Activated gamma-delta T cell treated with Interleukin-2 at 50 U/mL for 16 hours (primary cell): ENCODE results near the gene ZDHHC12.

ENCODE experiments used
- DNase-seq: peaks from one replicate; pipeline ENCODE4 v3.0.0-alpha.2; 2020

ZDHHC12 gene

DNA sequence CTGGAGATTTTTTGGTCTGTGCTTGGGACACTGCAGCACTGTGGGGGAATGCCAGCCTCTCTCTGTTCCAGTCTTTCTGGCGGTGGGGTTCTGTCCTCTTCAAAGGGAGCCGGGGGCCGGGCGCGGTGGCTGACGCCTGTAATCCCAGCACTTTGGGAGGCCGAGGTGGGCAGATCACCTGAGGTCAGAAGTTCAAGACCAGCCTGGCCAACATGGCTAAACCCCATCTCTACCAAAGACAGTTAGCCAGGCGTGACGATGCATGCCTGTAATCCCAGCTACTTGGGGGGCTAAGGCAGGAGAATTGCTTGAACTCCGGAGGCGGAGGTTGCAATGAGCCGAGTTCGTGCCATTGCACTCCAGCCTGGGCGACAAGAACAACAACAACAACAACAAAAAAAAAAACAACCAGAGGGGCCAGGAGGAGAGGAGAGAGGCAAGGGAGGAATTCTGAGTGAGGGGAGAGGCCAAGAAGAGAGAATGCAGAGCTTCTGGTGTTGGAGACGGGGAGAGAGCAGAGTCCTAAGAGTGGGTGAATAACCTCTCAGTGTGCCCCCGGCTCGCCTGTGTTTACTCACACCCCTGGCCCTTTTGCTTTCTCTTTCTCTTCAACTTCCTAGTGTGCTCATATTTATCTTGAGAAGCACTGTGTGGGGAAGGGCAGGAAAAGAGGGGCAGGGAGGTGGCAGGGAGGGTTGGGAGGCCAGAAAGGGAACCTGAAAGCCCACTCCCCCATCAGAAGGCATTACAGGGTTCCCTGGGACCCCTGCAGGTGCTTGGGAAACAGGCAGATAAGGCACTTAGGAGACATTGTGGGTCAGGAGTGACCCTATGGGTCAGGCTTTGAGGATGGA, 38.1 kb downstream of the ZDHHC12 start:
- DNase-seq = peak; percentile 50

DNA sequence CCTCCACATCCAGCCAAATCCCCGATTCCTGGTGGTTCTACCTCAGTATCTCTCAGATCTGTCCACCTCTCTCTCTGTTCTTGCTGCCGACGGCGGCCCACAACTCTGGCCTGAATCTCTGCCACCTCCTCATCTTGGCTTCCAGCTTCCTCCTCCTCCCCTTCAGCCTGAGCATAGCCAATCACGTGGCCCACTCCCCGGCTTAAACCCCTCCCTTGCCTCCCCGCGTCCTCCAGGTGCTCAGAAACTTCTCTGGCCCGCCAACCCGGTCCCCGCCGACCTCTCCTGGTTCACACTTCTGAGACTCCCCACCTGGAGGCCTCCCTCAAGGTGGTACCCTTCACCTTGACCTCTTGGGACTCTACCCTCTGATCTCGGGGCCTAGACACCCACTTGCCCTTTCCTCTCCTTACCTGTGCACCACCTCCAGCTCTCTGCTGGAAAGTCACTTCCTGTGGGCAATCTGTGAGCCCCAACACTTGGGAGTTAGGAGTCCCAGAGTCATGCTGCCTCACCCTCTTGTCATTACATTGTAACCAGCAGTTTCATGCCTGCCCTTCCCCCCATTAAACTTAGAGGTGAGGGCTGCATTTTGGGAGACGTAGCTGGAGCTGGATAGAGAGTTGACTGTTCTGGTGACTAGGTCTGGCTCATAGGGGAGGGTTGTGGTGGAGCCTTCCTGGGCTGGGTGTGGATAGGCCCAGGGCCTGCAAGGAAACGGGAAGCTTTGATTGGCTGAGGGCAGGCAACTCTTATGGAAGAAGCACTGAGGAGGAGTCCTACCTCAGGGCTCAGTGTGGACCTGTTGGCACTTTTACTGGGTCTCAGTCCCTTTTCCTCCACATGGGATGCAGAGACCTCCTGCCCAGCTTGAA, 39.4 kb downstream of the ZDHHC12 start:
- peak; percentile 73 for DNase-seq

DNA sequence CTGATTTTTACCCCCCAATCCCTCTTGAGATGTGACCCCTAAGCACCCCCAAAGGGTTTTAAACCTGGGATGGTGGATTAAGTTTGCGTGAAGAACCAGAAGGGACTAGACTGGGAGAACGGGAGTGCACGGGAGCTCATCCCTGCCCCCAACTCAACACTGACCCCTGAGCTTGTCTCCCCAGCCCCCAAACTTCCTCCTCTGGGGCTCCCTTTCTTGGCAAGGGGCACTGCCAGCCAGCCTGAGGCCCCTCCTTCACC, 39.9 kb downstream of the ZDHHC12 start:
- no peak for DNase-seq

DNA sequence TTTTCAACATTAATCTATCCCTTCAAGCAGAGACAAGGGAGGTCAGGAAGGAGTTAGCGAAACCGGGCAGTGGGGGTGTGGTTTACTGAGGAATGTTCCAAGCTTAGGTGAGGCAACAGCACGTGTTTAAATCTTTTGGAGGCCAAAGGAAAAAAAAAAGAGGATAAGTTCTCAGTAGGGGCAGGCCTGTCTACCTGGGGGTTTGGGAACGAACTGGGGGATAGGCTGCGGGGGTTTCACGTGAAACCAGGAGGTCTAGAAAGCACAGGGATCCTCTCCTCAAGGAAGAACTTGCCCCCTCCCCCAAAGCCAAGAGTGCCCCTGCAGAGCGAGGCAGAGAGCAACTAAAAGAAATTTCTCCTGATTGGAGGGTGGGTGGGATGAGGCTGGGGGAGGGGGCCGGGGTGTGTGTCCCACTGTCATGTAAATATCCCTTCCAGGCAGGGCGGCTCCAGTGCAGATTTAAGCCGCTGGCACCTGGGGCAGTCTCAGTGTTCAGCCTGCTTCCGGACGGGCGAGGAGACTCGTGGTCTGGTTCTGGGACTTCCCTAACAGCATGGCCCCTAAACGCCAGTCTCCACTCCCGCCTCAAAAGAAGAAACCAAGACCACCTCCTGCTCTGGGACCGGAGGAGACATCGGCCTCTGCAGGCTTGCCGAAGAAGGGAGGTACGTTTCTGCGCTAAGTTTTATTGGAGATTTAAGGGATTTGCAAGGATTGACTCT, 40.4 kb downstream of the ZDHHC12 start:
- DNase-seq = peak; percentile 33

DNA sequence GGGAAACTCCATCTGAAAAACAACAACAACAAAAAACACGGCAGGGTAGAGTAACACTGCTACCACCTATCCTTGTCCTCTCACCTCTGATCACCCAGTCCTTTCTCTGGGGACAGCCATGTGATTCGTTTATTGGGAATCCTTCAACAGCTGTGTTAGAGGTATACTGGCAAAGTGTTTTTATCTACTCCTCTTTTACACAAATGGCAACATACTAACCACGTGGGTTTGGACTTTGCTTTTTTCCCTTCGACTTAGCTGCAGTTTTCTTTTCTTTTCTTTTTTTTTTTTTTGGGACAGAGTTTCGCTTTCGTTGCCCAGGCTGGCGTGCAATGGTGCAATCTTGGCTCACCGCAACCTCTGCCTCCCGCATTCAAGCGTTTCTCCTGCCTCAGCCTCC, 46.1 kb downstream of the ZDHHC12 start:
- DNase-seq = no peak

DNA sequence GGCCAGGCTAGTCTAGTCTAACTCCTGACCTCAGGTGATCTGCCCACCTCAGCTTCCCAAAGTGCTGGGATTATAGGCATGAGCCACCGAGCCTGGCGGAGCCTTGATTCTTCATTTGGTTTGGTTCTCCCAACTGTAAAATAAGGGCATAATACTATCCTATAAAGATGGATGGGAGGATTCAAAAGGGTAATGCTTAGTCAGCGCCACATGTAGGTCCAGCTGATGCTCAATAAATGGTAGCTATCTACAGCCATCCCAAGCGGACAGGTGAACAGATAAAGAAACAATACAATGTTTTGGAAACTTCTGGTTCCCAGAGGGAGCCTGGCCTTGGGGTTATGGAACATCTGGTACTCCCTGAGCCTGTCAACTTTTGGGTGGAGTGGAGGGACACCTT, 48.5 kb downstream of the ZDHHC12 start:
- DNase-seq = no peak
